Heart right ventricle (tissue), 16 donors: Measurements from ENCODE around the gene ABI1. TPM values are rescaled to one million over a fixed set of nuclear protein-coding genes. Genes with fewer than 3 reads are reported as not detected.

Experiments
- ATAC-seq, 8 donors: fragments of 200-7000 bp; cut with Tn5 transposase; one replicate each; pipeline ENCODE4 v1.9.1; 2020; ENCODE audit warnings: mild to moderate bottlenecking in 8 of 8, moderate library complexity in 8 of 8, moderate number of reproducible peaks in 1 of 8
- DNase-seq, 2 donors: peaks; one replicate each; pipeline ENCODE4 v3.0.0-alpha.2; 2020
- H3K27ac ChIP-seq, 10 donors: fragments of 200-600 bp; sonication (generic) in 2 of 10; one replicate each; pipeline versions ENCODE4 v1.5.0 to v1.8.0; 2020 to 2022; ENCODE audit warnings: mild to moderate bottlenecking in 3 of 10
- H3K27me3 ChIP-seq, 7 donors: fragments of 200-600 bp; one replicate each; pipeline ENCODE4 v1.8.0; 2021 to 2022; ENCODE audit warnings: mild to moderate bottlenecking in 2 of 7
- H3K36me3 ChIP-seq, 9 donors: fragments of 200-600 bp; sonication (generic) in 1 of 9; one replicate each; pipeline versions ENCODE4 v1.5.0 to v1.8.0; 2020 to 2022; ENCODE audit warnings: mild to moderate bottlenecking in 2 of 9
- H3K4me1 ChIP-seq, 9 donors: fragments of 200-600 bp; sonication (generic) in 1 of 9; one replicate each; pipeline versions ENCODE4 v1.5.0 to v1.8.0; 2020 to 2022; ENCODE audit warnings: mild to moderate bottlenecking in 4 of 9
- H3K4me3 ChIP-seq, 10 donors: fragments of 200-600 bp; sonication (generic) in 2 of 10; one replicate each; pipeline versions ENCODE4 v1.5.0 to v1.8.0; 2020 to 2022; ENCODE audit warnings: mild to moderate bottlenecking in 7 of 10, moderate library complexity in 2 of 10
- H3K9me3 ChIP-seq, 11 donors: fragments of 200-600 bp in 10 of 11; sonication (generic) in 2 of 11; one replicate each; pipeline versions ENCODE4 v1.5.0 to v1.8.0; 2013 to 2022; ENCODE audit warnings: mild to moderate bottlenecking in 2 of 11, control low read depth in 1 of 11, moderate library complexity in 1 of 11
- CTCF ChIP-seq, 9 donors: fragments of 200-600 bp; sonication (generic) in 2 of 9; IDR thresholded peaks; one replicate each; pipeline versions ENCODE4 v1.5.0 to v1.8.0; 2021 to 2022; ENCODE audit warnings: antibody characterized with exemption in 9 of 9, mild to moderate bottlenecking in 5 of 9, moderate library complexity in 1 of 9
- WGBS, 2 donors: extraction: QIAGEN DNeasy Blood & Tissue Kit; methylation state at CpG; one replicate each; pipeline ENCODE4 v1.1.7; 2013; ENCODE audit warnings: inconsistent platforms in 1 of 2; 5-methylcytosine and 5-hydroxymethylcytosine counted together
- intact Hi-C, 10 donors: fragments of 100-400 bp; cut with DNase I; formaldehyde crosslinking; loops; one replicate each; pipeline versions ENCODE4 v1.11.1 to v1.14.2; 2022
- polyA plus RNA-seq, 2 donors: library from polyadenylated mRNA; stranded (reverse); fragments of 200-250 nt; gene quantifications; one replicate each; pipeline ENCODE4 v1.2.3, GENCODE V29; 2013
- total RNA-seq, 10 donors: library from RNA; stranded (reverse); fragmentation: NEBNext Ultra II Directional in 3 of 10; extraction: Animal tissue kit (Norgen Biotek cat#: 25700) in 3 of 10; gene quantifications; one replicate each; pipeline versions ENCODE4 v1.2.1 to v1.2.4, GENCODE V29; 2021 to 2023
- donor health status: Arrhythmogenic right ventricular cardiomyopathy.
- donor health status: ischemic (EF 13 %, LVEDD 7.1; RV severe dilation, severe dysfunction).
- donor health status: healthy with polysubstance abuse.
- donor health status: DM: no; HTN: yes; CAD: no.
- donor health status: DM: no; HTN: no; CAD: no.
- donor health status: ischemic (EF 25% LVEDD 6.9; RV normal size, moderate dysfunction).
- donor health status: ischemic (EF 25% LVEDD 5.7; RV mildly dilated, moderate dysfunction).
- donor health status: healthy.
- donor health status: DM: yes; HTN: yes; CAD: no.
- donor health status: Ischemic cardiomyopathy.
- donor health status: ischemic (EF 35%, LVEDD 5.7; RV mildly dilated, moderate dysfunction).
- donor health status: nonischemic (EF 11% LVEDD 7.7; RV severe dilation, severe dysfunction).
- donor health status: DM: yes; HTN: yes; CAD: no.
- donor health status: PGD.
- donor health status: ischemic (EF 29% LVEDD 5.4; RV normal size, mild dysfunction).
- donor health status: nonischemic (EF 23%, LVEDD 6.1; RV moderate dilation, normal function).

The ABI1 gene
- total and polyA plus RNA-seq, 12 donors = 14.6 to 39.3 (median 27.6) TPM

DNA sequence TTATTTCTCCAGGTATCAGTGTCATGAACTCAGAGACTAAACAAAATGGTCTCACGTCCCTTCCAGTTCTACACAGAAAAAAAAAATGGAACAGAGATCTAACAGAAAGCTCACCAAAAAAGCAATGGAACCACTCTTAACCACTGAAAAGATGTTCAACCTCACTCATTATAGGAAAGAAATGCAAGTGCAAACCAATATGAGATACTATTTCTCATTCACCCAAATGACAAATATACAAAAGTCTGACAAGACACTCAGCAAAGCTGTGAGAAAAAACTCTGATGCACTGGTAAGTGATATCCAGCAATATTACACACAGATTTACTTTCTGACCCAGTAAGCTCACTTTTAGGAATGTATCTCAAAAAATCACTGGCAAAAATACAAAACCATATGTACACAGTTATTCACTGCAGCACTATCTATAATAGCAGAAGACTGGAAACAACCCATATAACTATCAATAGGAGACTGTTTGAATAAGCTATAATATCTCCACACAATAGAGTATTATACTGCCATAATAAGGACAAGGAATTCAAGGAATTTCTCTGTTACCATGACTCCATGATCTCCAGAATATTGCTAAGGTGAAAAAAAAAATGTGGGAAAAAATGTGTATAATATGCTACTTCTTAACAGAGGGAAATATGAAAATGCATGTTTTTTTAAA lies 36.6 kb downstream of the ABI1 start:
- TF ChIP-seq CTCF (IDR thresholded peaks at IDR 0.05) = no peak
- ATAC-seq (no peak), DNase-seq (no peak)
- WGBS, 2 donors = 94 to 97% methylated on average over 1 of the region's 1 CpG
- H3K4me1 ChIP-seq = peaks cover 0 to 19% (median 0%) of the 10 kb centered on the region in 9 donors
- H3K27ac ChIP-seq = no peak overlapping the region
- H3K27me3 ChIP-seq = no peaks in the 10 kb centered on the region
- H3K9me3 ChIP-seq = no peaks in the 10 kb centered on the region
- no peak overlapping the region for H3K4me3 ChIP-seq
- intact Hi-C loops = no loop called here
- peaks cover 0 to 28% (median 6%) of the 10 kb centered on the region in 9 donors for H3K36me3 ChIP-seq

GRCh38 chr10:26821699-26822570 lies 38.8 kb downstream of the ABI1 start:
- no peak overlapping the region for H3K27ac ChIP-seq
- intact Hi-C loops = no loop called here
- H3K4me3 ChIP-seq = no peak overlapping the region
- ATAC-seq (no peak), DNase-seq (no peak)
- H3K36me3 ChIP-seq = peaks cover 0 to 28% (median 6%) of the 10 kb centered on the region in 9 donors
- WGBS, 2 donors = 94 to 96% methylated on average over 3 of the region's 3 CpGs
- no peaks in the 10 kb centered on the region for H3K9me3 ChIP-seq
- H3K27me3 ChIP-seq = no peaks in the 10 kb centered on the region
- peaks cover 0 to 19% (median 5%) of the 10 kb centered on the region in 9 donors for H3K4me1 ChIP-seq
- no peak for TF ChIP-seq CTCF (IDR thresholded peaks at IDR 0.05)

DNA sequence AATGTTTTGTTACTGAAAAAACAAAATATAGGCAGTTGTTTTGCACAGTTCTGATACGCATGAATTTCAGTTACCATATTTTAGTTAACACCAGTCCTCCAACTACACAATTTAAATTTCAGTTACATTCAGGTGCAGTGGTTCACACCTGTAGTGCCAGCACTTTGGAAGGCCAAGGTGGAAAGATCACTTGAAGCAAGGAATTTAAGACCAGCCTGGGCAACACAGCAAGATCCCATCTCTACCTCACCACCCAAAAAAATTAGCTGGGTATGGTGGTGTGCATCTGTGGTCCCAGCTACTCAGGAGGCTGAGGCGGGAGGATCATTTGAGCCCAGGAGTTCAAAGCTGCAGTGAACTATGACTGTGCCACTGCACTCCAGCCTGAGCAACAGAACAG lies 45.3 kb downstream of the ABI1 start:
- 98 to 99% methylated on average over 2 of the region's 2 CpGs for WGBS, 2 donors
- Histone ChIP-seq H3K4me1 (peaks cover 0 to 17% (median 3%) of the 10 kb centered on the region in 9 donors), H3K27me3 (no peaks in the 10 kb centered on the region), H3K4me3 (no peak overlapping the region), H3K9me3 (no peaks in the 10 kb centered on the region), H3K36me3 (peaks cover 0 to 7% (median 0%) of the 10 kb centered on the region in 9 donors), H3K27ac (no peak overlapping the region)
- DNase-seq (no peak), ATAC-seq (no peak)
- TF ChIP-seq CTCF (IDR thresholded peaks at IDR 0.05) = no peak
- intact Hi-C loops = no loop called here

GRCh38 chr10:26810435-26811026 lies 50.2 kb downstream of the ABI1 start:
- no peaks in the 10 kb centered on the region for H3K27me3 ChIP-seq
- 92 to 93% methylated on average over 7 of the region's 7 CpGs for WGBS, 2 donors
- intact Hi-C loops = no loop called here
- DNase-seq (no peak), ATAC-seq (no peak)
- H3K4me3 ChIP-seq = no peak overlapping the region
- no peak for TF ChIP-seq CTCF (IDR thresholded peaks at IDR 0.05)
- H3K4me1 ChIP-seq = peaks cover 0 to 22% (median 8%) of the 10 kb centered on the region in 9 donors
- H3K9me3 ChIP-seq = no peaks in the 10 kb centered on the region
- no peaks in the 10 kb centered on the region for H3K36me3 ChIP-seq
- no peak overlapping the region for H3K27ac ChIP-seq
